SK-N-SH treated with all-trans-retinoic acid at 6 μM for 48 hours (cell line): Measurements from ENCODE around the gene KLRF2.

ENCODE experiments used
- BACH2 ChIP-seq: fragments of 250-450 bp; sonication (Bioruptor Pico); IDR thresholded peaks from 2 replicates; pipeline ENCODE4 v1.9.0; 2021; ENCODE audit warnings: mild to moderate bottlenecking, borderline replicate concordance
- CSDC2 ChIP-seq: fragments of 250-450 bp; sonication (Bioruptor Pico); IDR thresholded peaks from 2 replicates; pipeline ENCODE4 v1.5.0; 2020; ENCODE audit warnings: mild to moderate bottlenecking, moderate library complexity
- CSRNP3 ChIP-seq: fragments of 250-450 bp; sonication (Bioruptor Pico); IDR thresholded peaks from 2 replicates; pipeline ENCODE4 v1.5.1; 2021; ENCODE audit warnings: mild to moderate bottlenecking, moderate library complexity
- ESRRG ChIP-seq: fragments of 250-450 bp; sonication (Bioruptor Pico); IDR thresholded peaks from 2 replicates; pipeline ENCODE4 v1.6.1; 2021; ENCODE audit warnings: mild to moderate bottlenecking
- PATZ1 ChIP-seq: fragments of 250-450 bp; sonication (Bioruptor Pico); IDR thresholded peaks from 2 replicates; pipeline ENCODE4 v1.8.0; 2020; ENCODE audit warnings: mild to moderate bottlenecking, moderate library complexity, borderline replicate concordance
- RARB ChIP-seq: fragments of 250-450 bp; sonication (Bioruptor Pico); IDR thresholded peaks from 2 replicates; pipeline ENCODE4 v1.8.0; 2021; ENCODE audit warnings: mild to moderate bottlenecking, moderate library complexity
- SNAI2 ChIP-seq: fragments of 250-450 bp; sonication (Bioruptor Pico); IDR thresholded peaks from 2 replicates; pipeline ENCODE4 v1.5.0; 2020; ENCODE audit warnings: mild to moderate bottlenecking, moderate library complexity
- TCF4 ChIP-seq: fragments of 250-450 bp; sonication (Bioruptor Pico); IDR thresholded peaks from 2 replicates; pipeline ENCODE4 v1.8.0; 2021; ENCODE audit warnings: mild to moderate bottlenecking, moderate library complexity, borderline replicate concordance
- ZFP3 ChIP-seq: fragments of 250-450 bp; sonication (Bioruptor Pico); IDR thresholded peaks from 2 replicates; pipeline ENCODE4 v1.5.0; 2020; ENCODE audit warnings: mild to moderate bottlenecking, moderate library complexity
- ZNF565 ChIP-seq: fragments of 450-650 bp; formaldehyde crosslinking; conservative IDR thresholded peaks from 2 replicates; pipeline ENCODE4 v1.5.0; 2020; ENCODE audit warnings: low read depth, mild to moderate bottlenecking, moderate library complexity
- ZNF8 ChIP-seq: fragments of 450-650 bp; formaldehyde crosslinking; IDR thresholded peaks from 2 replicates; pipeline ENCODE4 v1.5.0; 2020; ENCODE audit warnings: mild to moderate bottlenecking, moderate library complexity
- TF ChIP-seq, protein P1 (sequence below): fragments of 250-450 bp; sonication (Bioruptor Pico); IDR thresholded peaks from 2 replicates; pipeline ENCODE4 v1.5.0; 2020; ENCODE audit warnings: mild to moderate bottlenecking, moderate library complexity
- TF ChIP-seq, protein P2 (sequence below): fragments of 250-450 bp; sonication (Bioruptor Pico); IDR thresholded peaks from 2 replicates; pipeline ENCODE4 v1.5.1; 2020; ENCODE audit warnings: low read depth, mild to moderate bottlenecking, moderate library complexity

DNA sequence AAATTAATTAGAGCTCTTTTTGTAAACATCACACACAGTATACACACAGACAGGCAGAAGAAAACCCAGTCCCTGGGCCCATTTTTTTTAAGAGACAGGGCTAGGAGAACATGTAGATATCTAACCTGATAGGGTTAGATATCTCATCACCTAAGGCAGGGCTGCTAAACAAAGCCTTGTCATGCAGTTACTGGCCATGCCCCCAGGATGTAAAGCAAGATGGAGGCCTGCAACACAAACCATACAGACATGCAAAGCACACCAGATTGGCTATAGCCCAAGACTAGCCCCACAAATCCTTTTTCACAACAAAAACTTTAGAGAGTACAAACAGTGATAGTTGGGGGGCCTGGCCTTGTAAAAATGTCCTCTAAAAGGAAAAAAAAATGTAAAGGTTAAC lies 30.4 kb downstream of the KLRF2 start:
- TF ChIP-seq ESRRG (no peak), CSDC2 (CRISPR knock-in tag) (no peak), TCF4 (no peak), ZNF565 (CRISPR knock-in tag) (no peak), PATZ1 (no peak), SNAI2 (no peak), CSRNP3 (CRISPR knock-in tag) (no peak), RARB (CRISPR knock-in tag) (no peak), ZFP3 (CRISPR knock-in tag) (no peak), BACH2 (CRISPR knock-in tag) (no peak), ZNF8 (CRISPR knock-in tag) (no peak)
- TF ChIP-seq, protein P1, sequence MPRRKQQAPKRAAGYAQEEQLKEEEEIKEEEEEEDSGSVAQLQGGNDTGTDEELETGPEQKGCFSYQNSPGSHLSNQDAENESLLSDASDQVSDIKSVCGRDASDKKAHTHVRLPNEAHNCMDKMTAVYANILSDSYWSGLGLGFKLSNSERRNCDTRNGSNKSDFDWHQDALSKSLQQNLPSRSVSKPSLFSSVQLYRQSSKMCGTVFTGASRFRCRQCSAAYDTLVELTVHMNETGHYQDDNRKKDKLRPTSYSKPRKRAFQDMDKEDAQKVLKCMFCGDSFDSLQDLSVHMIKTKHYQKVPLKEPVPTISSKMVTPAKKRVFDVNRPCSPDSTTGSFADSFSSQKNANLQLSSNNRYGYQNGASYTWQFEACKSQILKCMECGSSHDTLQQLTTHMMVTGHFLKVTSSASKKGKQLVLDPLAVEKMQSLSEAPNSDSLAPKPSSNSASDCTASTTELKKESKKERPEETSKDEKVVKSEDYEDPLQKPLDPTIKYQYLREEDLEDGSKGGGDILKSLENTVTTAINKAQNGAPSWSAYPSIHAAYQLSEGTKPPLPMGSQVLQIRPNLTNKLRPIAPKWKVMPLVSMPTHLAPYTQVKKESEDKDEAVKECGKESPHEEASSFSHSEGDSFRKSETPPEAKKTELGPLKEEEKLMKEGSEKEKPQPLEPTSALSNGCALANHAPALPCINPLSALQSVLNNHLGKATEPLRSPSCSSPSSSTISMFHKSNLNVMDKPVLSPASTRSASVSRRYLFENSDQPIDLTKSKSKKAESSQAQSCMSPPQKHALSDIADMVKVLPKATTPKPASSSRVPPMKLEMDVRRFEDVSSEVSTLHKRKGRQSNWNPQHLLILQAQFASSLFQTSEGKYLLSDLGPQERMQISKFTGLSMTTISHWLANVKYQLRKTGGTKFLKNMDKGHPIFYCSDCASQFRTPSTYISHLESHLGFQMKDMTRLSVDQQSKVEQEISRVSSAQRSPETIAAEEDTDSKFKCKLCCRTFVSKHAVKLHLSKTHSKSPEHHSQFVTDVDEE (CRISPR knock-in tag) = no peak
- TF ChIP-seq, protein P2, sequence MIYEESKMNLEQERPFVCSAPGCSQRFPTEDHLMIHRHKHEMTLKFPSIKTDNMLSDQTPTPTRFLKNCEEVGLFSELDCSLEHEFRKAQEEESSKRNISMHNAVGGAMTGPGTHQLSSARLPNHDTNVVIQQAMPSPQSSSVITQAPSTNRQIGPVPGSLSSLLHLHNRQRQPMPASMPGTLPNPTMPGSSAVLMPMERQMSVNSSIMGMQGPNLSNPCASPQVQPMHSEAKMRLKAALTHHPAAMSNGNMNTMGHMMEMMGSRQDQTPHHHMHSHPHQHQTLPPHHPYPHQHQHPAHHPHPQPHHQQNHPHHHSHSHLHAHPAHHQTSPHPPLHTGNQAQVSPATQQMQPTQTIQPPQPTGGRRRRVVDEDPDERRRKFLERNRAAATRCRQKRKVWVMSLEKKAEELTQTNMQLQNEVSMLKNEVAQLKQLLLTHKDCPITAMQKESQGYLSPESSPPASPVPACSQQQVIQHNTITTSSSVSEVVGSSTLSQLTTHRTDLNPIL (CRISPR knock-in tag) = no peak
